GM13977 (cell line): Measurements from ENCODE around the gene FTSJ1.

Experiments used
- DNase-seq: peaks from one replicate; pipeline ENCODE4 v3.0.0; 2012; ENCODE audit warnings: low spot score
- in situ Hi-C: fragments of 300-500 bp; cut with MboI; formaldehyde crosslinking; loops from one replicate; pipeline ENCODE4 v1.12.0; 2022; ENCODE audit warnings: low sequenced_read_pairs, low pct_unique_long_range_greater_than_20kb, mixed read lengths, inconsistent platforms; ENCODE audit not compliant: unreplicated experiment
- TF ChIP-seq, protein P1 (sequence below): IDR thresholded peaks from 2 replicates; pipeline ENCODE4 v1.5.1; 2012; ENCODE audit warnings: mild to moderate bottlenecking, control low read depth; ENCODE audit not compliant: insufficient read depth; ENCODE audit errors: extremely low read depth, missing control alignments

FTSJ1 gene

DNA sequence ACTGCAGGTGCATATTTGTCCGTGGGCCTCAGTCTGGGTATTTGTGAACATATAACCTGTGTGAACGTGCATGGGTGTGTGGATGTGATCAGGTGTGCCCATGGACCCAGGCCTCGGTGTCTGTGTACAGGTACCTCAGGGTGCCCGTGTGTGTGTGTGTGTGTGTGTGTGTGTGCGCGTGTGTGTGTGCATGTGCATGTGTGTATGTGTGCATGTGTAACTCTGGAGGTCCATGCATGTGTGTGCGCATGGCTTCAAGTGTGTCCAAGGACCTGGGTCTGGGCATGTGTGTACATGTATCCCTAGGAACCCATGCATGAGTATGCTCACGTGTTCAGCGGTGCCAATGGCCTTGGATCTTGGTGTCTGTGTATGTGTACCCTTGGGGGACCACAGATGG, 15.8 kb downstream of the FTSJ1 start:
- DNase-seq: no peak
- in situ Hi-C loops: loop anchor here (25.0 kb wide), 1 partner anchor 405 kb away; no protein-coding TSS in a partner anchor
- TF ChIP-seq, protein P1, sequence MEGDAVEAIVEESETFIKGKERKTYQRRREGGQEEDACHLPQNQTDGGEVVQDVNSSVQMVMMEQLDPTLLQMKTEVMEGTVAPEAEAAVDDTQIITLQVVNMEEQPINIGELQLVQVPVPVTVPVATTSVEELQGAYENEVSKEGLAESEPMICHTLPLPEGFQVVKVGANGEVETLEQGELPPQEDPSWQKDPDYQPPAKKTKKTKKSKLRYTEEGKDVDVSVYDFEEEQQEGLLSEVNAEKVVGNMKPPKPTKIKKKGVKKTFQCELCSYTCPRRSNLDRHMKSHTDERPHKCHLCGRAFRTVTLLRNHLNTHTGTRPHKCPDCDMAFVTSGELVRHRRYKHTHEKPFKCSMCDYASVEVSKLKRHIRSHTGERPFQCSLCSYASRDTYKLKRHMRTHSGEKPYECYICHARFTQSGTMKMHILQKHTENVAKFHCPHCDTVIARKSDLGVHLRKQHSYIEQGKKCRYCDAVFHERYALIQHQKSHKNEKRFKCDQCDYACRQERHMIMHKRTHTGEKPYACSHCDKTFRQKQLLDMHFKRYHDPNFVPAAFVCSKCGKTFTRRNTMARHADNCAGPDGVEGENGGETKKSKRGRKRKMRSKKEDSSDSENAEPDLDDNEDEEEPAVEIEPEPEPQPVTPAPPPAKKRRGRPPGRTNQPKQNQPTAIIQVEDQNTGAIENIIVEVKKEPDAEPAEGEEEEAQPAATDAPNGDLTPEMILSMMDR: no peak

DNA sequence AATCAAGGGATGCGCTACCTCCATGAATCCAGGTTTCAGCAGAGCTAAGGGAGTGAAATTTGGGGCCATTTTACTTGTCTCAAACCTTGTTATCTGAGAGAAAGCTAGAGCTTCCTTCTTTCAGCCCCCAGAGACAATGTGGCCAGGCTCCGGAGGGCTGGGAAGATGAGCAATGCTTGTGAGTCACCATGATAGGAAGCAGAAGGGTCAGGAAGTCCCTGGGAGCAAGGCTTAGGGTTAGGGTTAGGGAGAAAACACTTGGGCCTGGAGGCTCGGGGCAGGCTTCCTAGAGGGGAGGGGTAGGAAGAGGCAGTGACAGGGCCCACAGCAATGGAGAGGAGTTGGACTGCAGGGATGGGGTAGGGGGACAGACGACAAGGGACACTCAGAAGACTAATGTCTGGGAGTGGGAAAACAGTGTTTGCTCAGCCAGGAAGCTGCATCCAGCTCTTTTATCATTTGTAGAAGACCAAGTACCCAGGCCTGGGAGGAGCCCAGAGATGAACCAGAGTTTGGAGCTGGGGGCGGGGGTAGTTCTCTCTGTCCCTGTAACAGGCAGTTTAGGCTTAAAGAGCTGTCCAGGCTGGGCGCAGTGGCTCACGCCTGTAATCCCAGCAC, 16.4 kb downstream of the FTSJ1 start:
- in situ Hi-C loops: loop anchor here (25.0 kb wide), 1 partner anchor 405 kb away; no protein-coding TSS in a partner anchor
- DNase-seq: no peak
- TF ChIP-seq, protein P1: no peak

DNA sequence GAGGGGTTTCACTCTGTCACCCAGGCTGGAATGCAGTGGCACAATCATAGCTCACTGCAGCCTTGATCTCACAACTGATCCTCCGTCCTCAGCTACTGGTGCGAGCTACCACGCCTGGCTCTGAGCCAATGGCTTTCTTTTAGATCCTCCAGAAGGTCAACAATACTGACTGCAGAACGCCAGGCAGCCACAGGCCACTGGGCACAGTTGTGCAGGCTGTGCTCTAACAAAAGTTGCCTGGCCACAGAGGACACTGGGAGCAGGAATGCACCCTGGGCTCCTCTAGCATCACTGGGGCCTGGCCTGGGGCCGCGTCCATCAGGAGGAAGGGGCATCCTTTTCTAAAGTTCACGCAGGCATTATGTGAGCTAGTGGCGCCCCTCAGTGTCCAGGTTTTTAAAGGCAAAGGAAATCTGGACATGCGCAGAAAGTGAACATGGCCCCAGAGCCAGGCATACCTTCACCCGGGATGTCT, 17.9 kb downstream of the FTSJ1 start:
- no peak for DNase-seq
- in situ Hi-C loops: loop anchor here (25.0 kb wide), 1 partner anchor 407 kb away; no protein-coding TSS in a partner anchor

DNA sequence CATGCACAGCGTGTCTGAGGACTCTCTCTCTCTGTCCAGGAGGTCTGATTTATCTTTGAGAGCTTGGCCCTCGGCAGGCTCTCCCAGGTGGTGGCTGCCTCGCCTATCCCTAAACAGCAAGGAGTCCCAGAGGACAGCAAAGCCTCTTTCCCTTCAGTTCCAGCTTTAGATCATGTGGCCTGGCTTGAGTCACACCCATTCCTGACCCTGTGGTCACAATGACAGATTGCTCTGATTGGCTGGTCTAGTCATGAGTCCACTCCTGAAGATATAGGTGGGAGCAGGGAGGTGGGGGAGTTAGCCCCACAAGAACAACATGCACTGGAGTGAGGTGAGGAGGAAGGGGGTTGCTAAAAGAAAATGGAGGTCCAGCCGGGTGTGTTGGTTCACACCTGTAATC, 20.7 kb downstream of the FTSJ1 start:
- no peak for DNase-seq
- TF ChIP-seq, protein P1: no peak
- in situ Hi-C loops: loop anchor here (25.0 kb wide), 1 partner anchor 409 kb away; no protein-coding TSS in a partner anchor

More for the DNA sequence above, 17.9 kb downstream of the FTSJ1 start:
- TF ChIP-seq, protein P1: peak; percentile 26

DNA sequence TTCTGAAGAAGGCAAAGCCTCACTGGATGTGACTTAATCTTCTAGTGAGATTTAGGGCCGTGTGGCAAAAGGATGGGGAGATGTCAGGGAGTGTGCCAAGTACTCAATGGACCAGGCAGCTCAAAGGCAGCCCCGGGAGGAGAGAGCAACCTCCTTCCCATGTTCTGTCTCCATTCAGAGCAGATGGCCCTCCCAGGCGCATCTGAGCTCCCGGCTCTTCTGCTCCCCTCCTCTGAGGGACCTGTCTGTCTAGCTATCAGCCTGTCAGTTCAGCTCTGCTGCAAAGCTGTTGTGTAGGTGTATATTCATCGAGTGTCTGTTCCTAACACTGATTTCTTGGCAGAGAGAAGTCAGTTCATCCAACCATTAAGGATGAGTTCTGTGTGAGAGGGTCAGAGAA, 21.9 kb downstream of the FTSJ1 start:
- in situ Hi-C loops: loop anchor here (25.0 kb wide), 1 partner anchor 411 kb away; no protein-coding TSS in a partner anchor
- TF ChIP-seq, protein P1: no peak

DNA sequence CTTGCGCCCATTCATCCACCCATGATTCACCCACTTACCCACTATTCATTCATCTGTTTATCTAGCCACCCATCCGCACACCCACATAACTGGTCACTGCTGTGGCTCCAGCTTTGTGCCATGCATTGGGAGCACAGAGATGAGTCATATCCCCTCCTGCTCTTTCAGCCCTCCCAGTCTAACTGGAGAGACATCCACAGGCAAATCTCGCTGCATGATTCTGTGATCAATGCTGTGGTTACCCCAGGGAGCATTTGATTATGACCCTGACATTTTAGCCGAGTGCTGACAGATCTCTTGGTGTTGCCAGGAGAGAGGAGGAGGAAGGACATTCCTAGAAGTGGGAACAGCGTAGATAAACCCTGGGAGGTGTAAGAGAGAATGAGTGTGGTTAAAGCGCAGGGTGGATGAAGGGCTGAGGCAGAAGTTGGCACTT, 22.4 kb downstream of the FTSJ1 start:
- TF ChIP-seq, protein P1: no peak
- DNase-seq: no peak
- in situ Hi-C loops: loop anchor here (25.0 kb wide), 1 partner anchor 411 kb away; no protein-coding TSS in a partner anchor

More for the DNA sequence above, 21.9 kb downstream of the FTSJ1 start:
- DNase-seq: no peak
